SIG-M5 (cell line): ENCODE data around the gene DGKZ.

Experiments used
- DNase-seq: peaks from one replicate; lab custom pipeline; 2025; lab: John Stamatoyannopoulos, UW

The DGKZ gene

DNA sequence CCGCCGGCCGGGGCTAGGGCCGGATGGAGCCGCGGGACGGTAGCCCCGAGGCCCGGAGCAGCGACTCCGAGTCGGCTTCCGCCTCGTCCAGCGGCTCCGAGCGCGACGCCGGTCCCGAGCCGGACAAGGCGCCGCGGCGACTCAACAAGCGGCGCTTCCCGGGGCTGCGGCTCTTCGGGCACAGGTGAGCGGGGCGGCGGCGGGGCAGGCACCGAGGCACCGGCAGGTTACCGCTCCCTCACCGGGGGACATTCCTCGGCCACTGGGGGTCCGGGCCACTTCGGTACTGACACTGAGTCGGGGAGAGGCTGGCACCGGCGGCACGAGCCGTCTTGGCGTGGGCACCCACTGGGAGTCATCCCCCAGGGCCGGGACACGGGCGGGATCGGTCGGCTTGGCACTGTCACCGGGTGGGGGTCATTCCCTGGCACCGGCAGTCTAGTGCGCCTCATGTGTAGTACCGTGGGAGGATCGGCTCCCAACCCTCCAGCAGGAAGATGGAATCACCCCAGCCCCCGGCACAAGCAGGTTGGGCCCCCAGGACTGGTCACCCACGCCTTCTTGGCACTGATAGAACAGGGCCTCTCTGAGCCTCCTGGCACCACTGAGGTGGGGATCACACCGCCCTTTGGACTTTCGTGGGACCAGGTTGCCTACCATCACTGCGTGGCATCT is 511 bp downstream of the DGKZ start:
- no peak for DNase-seq

- DNase-seq = no peak
Observed at GRCh38 chr11:46348566-46349401, 1.5 kb downstream of the DGKZ start.

DNA sequence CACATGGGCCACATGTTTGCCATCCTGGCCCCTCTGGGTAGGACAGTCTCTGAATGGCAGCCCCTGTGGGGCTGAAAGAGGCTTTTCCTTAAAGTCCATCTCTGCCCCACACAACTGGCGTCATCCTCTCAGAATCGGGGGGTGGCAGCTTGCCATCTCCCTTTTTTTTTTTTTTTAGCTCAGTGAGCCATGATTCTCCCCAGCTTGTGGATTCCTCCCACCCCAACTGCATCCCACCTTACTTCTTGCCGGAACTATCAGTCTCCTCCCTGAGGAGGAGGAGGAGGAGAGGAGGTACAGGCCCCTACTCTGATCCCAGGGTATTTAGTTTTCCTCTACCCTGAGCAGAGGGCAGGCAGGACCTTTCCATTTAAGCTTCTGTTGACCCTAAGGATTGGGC is 3.4 kb downstream of the DGKZ start:
- DNase-seq = no peak

DNA sequence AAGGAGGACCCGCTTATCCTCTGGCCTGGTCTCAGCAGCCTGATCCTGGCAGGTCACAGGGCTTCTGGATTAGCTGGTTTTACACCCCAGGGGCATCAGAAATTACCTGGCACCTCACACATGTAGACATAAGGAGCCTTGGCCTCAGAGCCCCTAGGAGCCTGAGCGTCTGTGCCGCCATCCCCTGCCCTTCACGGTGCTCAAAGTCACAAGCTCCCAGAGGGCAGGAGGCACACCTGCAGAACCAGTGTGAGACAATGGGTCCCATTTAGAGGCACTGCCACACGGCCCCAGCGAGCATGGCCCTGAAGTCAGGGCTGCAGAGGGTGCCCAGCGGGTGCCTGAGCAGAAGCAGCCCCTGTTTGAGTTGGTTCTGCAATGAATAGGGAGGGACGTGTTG is 3.9 kb downstream of the DGKZ start:
- DNase-seq = no peak

DNA sequence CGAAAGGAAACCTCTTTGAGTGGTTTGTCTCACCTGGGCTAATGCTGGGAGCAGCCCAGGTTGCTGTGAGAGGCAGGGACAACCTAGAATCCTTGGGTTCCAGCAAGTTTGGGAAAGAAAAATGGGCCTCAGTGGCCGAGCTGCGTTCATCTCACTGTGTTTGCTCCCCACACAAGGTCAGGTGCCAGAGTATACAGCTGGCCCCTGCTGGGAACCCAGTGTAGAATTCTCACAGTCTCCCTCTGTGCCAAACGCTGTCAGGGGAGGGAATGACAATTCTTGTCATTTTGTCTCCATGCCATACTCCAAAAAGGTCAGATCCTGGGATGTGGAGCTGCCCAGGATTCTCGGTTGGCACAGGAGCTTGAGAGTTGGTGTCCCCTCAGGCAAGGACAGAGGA is 4.3 kb downstream of the DGKZ start:
- no peak for DNase-seq

GRCh38 chr11:46352063-46352841 is 5.0 kb downstream of the DGKZ start:
- no peak for DNase-seq

GRCh38 chr11:46353698-46354097 is 6.4 kb downstream of the DGKZ start:
- DNase-seq = no peak

DNA sequence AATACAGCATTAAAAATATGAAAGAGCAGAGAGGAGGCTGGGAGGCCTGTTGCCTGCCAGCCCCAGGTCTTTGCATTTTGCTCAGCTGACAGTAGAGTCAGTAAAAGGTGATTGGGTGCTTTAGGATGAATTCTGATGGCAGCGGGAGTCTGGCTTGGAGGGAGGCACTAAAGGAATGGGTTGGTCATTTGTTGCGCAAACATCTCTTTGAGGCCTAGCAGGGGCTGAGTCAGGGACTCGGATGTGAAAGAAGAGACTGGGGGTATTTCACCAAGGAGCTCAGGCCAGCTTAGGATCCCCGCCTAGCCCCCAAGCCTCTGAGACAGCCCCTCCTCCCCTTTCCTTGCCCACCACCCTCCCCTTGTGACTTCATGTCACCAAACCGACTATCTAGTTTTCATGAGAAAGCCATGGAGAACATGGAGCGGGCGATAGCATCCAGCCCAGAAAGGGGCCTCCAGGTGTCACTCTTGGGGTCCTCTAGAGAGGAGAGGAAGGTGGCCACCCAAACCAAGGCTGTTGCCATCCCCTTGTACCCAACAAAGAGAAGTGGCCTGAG is 9.7 kb downstream of the DGKZ start:
- DNase-seq = no peak

DNA sequence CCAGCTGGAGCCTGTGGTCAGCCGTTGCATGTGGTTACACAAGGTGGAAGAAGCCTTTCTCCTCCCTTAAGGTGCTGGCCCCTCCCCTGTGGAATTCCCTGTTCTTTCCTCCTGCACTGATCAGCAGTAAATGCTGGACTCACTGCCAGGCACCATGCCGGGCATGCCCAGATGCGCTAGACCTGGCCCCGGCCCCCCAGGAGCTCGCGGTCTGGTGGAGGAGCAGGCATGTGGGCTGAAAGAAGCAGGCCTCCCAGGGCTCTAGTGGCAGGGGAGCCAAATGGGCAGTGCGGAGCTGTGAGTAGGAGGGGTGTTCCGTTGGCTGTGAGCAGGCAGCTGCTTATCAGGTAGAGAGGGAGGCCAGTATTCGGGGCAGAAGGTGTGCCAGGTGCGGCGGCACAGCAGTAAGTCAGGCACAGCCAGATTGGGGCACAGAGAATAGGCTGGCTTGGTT is 10.2 kb downstream of the DGKZ start:
- no peak for DNase-seq

GRCh38 chr11:46359953-46360352 is 12.7 kb downstream of the DGKZ start:
- no peak for DNase-seq

DNA sequence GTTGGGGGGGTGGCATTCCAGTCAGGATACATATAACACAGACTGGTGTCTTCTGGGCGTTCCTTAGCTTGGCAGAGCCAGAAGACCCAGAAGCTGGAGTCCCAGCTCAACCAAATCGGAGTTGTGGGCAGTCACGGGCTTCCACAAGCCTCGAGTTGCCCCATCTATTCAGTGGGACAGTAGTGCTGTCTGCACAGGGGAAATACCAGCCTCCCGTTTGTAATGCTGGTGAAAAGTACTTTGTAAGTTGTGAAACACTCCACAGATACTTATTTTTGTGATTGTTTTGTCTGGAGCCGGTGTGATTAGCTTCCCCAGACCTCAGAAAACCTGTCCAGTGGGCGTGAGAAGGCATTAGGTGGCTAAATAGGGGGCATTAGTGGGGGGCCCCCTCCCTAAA is 13.6 kb downstream of the DGKZ start:
- no peak for DNase-seq

DNA sequence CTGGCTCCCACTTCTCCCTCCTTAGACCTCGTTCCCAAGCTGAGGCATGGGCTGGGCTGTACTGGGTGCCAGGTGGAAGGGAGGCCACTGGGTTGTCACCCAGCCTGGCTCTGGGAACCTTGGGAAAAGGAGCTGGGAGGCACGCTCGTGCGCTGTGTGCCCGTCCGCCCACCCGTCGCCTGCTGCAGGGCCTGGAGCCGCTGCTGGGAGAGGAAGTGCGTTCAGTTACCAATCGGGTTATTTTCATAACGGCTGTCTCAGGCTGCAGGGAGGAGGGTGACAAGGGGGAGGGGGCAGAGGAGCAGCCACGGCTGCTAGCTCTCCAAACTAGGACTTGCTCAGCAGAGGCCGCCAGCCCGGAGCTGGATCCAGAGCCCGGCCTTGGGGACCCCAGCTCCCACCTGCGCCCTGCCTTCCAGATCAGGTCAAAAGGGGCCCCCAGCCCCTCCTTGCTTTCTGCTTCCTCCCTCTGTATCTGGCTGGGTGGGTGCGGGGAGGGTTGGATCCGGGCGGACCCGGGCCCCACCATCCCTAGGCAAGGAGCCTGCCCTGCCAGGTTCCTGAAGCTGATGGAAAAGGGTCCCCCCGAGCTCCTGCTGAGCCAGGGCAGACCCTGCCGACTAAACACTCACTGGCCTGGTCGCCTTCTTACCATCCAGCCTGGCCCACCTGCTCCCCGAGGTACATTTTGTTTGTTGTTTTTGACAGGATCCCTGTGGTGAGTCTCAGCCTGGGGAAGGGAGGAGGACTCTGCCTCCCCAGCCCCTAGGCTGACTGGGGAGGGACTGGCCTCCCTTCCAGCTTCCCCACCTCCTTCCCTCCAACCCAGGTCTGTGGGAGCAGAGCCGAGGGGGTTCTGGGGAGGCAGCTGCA is 14.3 kb downstream of the DGKZ start:
- DNase-seq = peak; percentile 24

- DNase-seq = no peak
Observed at GRCh38 chr11:46362156-46363030, 15.1 kb downstream of the DGKZ start.

DNA sequence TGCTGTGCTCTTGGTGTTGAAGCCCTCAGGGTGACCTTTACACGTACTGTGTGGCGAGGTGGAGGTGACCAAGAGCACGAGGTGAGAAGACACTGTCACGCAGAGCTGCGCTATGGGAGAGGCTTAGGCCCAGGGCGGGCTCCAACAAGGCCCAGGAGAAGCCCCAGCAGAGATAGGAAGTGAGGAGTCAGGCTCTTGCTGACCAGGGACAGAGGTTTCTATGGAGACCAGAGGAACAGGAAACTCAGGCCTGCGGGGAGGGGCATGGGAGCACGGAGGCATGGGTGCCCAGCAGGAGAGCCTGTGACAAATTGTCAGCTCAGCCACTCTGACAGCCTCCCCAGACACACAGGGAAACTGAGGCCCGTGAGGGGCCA is 15.8 kb downstream of the DGKZ start:
- no peak for DNase-seq

DNA sequence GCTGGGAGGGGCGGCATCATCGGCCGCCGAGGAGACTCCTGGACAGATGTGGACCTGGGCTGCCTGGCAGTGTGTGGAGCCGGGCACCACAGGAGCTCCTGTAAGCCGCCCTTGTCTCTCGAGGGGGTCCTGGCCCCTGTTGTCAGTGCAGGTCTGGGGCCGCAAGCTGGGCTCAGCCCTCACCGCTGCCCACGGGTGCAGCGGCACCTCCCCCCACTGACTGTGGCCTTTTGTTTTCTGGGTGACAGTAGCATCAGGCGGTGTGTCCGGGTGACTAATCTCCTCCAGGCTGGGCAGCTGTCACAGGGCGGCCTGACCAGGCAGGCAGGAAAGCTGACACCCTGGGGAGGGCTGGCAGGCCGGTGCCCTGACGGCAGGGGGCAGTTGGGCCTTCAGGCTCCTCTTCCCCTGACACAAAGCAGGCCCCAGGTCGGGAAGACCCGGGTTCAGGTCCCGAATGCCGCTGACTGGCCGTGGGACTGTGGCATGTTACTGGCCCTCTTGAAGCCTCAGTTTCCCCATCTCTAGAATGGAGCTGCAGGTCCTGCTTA is 16.3 kb downstream of the DGKZ start:
- no peak for DNase-seq

DNA sequence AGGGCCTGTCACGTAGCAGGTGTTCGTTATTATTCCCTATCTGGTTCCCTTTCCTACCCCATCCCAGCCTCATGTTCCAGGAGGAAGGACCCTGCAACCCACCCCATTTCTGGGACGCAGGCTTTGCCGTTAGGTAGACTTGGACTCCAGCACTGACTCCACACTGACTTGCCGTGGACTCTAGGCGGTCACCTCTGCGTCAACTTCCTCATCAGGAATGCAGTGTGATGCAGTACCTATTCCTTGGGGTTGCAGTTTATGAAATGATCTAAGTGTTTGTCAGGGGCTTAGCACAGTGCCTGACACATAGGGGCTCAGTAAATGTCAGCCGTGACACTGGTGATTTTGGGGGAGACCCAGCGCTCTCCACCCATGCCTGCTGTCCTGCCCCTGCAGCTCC is 16.8 kb downstream of the DGKZ start:
- no peak for DNase-seq

DNA sequence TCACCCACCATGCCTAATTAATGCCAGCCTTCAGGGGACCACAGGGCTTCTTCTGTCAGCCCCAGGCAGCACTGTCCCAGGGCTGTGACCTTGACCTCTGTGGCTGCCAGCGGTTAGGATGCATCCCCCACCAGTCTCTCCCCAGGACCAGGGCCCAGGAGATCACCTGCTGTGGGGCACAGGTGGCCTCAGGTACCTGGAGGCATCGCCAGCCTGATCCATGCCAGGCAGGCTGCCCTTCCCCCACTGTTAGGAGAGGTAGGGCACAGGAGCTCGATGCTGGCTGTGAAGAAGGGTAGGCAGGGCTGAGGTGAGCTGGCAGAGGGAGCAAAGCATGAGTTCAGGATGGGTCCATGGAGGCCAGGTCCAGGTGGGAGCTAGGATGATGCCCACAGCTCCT is 17.5 kb downstream of the DGKZ start:
- DNase-seq = no peak

- no peak for DNase-seq
Observed at GRCh38 chr11:46366260-46366659, 19.0 kb downstream of the DGKZ start.

DNA sequence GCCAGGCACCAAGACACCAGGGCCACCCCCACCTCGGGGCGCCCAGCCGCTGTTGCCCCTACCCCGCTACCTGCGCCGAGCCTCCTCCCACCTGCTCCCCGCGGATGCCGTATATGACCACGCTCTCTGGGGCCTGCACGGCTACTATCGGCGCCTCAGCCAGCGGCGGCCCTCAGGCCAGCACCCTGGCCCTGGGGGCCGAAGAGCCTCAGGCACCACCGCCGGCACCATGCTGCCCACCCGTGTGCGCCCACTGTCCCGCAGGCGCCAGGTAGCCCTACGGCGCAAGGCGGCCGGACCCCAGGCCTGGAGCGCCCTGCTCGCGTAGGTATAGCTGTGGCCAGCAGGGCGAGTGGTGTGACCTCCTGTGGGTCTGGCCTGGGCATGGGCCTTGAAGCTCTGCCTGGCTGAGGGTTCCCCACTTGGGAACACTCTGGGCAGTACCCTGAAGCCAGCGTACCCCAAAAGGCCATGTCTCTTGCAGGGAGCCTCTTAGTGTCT is 19.4 kb downstream of the DGKZ start:
- DNase-seq = no peak
